RKO (cell line): ENCODE measurements around the gene ARG2.
A peak's percentile ranks its signal among the peaks of the same experiment; 100 is the strongest.
"Not testable (repeated sequence)": the region's sequence is repeated elsewhere in the genome, so short reads cannot be mapped to it uniquely, and the experiment has no call there.

Experiments
- DNase-seq: peaks from one replicate; pipeline ENCODE4 v3.0.0-alpha.2; 2016; ENCODE audit warnings: low spot score

Gene ARG2

DNA sequence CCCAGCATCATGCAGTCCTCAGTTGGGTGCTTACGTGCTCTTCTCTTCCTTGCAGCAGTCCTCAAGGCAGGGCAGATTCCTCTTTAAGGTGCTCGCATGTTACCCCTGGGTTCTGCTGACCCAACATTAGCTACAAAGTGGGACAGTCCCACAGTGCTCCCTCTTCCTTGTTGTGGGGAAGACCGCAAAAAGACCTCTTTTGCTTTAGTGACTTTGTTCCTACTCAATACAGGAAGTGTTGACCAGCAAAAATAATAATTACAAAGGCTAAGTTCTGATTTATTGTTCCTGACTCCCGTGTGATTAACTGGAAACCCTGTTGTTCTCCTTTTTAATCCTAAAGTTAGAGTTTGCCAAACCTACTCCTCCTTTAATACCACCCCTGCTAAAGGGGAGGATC is 33.4 kb upstream of the ARG2 start:
- DNase-seq = no peak

DNA sequence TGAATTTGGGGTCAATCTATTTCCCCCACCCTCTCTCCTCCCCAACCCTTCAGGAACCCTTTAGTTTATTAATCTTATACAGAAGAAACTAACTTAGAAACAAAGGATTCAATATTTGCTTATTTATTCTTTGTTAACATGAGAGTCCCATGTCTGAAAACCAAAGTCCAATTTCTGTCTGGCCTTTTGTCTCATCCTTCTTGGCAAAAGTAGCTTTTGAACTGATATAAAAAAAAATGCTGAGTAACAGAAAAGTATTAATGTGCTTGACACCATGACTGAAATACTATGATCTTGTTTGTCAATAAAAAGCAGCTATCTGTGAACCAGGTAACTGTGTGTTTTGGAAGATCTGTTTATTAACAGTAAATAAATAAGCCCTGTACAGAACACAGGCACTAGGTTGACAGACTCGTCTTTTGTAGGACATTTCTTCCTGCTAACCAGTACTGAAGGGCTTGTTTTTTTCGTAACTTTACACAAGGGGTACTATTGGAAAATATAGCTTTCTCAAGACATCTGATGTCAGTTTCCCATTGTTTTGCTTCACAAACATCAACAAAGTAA is 30.4 kb upstream of the ARG2 start:
- DNase-seq = no peak

DNA sequence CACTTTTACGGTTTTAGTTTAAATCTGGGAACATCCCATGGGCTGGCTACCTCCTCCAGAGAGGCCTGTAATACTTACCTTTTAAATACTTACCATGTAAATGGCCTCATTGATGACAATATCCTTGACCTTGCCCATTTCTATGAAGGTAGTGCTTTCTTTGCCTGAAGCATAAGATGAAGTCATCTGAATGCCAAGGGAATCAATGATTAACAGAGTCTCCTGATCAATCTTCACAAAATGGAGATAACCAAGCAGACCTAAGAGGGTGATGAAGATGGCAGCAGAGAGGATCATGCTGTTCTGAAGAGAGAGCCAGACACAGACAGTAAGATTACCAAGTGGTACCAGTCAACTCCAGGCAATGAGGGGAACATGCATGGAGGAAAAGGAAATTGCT is 26.1 kb upstream of the ARG2 start:
- DNase-seq = not testable (repeated sequence)

DNA sequence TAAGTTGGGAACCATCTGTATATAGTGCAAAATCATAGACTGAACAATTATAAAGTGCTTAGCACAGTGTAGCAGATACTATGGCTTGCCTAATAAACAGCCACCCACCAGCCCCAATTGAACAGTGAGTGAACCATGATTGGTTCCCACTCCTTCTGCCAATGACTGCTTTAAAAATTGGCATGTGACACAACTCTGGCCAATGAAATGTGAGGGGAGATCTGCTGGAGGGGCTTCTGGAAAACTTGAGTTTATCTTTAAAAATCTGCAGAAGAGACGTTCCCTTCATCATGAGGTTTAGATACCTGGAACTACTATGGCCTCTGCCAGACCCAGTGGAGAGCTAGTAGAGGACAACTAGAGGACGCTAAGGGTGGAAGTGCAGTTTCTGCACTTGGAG is 24.3 kb upstream of the ARG2 start:
- no peak for DNase-seq

DNA sequence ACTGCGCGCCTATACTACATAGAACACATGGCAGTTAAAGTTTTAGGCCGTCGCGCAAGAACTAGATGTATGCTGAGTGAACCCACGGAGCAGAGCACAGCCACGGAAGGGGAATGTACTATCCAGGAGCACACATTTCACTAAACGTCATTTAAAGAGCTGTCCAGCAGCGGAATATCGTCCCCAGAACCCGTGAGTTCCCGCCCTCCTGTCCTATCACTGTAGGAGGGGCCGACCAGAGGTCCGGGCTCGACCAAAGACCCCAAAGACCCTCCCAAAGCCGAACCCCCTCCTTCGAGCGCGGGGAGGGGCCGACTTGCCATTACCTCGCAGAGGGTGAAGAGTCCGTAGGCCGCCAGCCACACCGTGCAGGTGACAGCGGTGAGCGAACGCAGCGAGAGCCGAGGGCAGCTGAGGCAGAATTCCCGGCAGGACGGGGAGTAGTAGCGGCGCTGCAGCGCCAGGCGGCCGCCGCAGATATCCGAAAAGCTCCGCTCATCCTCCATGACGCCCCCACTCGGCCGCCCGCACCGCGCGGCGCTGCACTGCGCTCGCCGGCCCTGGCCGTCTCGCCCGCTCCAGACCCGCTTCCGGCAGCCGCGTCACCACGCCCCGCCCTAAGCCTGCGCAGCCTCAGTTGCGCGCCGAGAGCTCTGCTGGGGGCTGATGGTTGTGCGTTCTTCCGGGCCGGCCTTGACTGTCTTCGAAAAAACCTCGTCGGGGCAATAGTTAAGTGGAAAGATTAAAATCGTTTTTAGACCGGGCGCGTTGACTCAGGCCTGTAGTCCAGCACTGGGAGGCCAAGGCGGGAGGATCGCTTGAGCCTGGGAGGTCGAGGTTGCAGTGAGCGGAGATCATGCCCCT is 19.8 kb upstream of the ARG2 start, which contains the start of gene PIGH:
Gene PIGH, minus strand, starts transcription at position 571 of the 864 bp plus-strand sequence. Its CDS starts 65 bp downstream, at position 506.
- DNase-seq = peak; percentile 89

DNA sequence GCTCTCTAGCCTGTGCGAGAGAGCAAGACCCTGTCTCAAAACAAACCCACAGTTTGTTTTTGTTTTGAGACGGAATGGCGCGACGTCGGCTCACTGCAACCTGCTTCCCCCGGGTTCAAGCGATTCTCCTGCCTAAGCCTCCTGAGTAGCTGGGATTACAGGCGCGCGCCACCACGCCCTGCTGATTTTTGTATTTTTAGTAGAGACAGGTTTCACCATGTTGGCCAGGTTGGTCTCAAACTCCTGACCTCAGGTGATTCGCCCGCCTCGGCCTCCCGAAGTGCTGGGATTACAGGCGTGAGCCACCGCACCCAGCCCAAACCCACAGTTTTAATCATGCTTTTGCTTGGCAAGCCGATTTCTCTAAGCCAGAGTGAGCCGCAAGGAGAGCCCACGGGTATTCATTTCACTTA is 19.2 kb upstream of the ARG2 start:
- not testable (repeated sequence) for DNase-seq

DNA sequence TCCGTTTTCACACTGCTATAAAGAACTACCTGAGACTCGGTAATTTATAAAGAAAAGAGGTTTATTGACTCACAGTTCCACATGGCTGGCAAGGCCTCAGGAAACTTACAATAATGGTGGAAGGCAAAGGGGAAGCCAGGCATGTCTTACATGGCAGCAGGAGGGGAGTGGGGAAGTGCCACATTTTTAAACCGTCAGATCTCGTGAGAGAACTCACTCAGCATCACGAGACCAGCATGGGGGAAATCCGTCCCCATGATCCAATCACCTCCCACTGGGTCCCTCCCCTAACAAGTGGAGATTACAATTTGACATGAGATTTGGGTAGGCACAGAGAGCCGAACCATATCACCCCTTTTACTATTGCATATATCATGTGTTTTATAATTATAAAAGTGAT is 17.6 kb upstream of the ARG2 start:
- DNase-seq = no peak

DNA sequence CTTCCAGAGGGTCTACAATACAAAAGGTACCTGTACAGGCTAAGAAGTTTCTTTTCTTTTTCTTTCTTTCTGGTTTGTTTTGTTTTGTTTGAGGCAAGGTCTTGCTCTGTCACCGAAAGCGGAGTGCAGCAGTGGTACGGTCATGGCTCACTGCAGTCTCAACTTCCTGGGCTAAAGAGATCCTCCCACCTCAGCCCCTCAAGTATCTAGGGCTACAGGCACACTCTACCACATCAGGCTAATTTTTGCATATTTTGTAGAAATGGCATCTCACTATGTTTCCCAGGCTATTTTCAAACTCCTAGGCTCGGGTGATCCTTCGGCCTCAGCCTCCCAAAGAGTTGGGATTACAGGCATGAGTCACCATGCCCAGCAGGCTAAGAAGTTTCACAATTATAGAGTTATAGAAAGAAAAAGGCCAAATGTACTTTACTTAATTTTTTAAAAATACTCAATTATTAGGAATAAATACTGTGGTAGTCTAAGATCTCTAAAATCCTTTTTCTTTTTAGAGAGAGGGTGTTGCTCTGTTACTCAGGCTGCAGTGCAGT is 16.6 kb upstream of the ARG2 start:
- no peak for DNase-seq

DNA sequence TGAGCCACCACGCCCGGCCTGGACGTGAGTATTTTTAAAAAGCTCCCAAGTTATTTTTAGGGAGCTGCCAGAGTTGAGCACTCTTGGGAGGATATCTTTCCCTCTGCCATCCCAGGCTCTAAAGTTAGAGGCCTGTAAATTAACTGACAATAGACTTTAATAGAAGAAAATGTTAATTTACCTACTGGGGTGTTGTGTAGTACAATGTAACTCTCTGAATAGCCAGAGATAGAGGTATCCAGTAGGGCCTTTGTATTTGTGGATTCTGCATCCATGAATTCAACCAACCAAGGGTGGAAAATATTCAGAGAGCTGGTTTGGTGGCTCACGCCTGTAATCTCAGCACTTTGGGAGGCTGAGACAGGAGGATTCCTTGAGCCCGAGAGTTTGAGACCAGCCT is 12.1 kb upstream of the ARG2 start:
- DNase-seq = no peak

DNA sequence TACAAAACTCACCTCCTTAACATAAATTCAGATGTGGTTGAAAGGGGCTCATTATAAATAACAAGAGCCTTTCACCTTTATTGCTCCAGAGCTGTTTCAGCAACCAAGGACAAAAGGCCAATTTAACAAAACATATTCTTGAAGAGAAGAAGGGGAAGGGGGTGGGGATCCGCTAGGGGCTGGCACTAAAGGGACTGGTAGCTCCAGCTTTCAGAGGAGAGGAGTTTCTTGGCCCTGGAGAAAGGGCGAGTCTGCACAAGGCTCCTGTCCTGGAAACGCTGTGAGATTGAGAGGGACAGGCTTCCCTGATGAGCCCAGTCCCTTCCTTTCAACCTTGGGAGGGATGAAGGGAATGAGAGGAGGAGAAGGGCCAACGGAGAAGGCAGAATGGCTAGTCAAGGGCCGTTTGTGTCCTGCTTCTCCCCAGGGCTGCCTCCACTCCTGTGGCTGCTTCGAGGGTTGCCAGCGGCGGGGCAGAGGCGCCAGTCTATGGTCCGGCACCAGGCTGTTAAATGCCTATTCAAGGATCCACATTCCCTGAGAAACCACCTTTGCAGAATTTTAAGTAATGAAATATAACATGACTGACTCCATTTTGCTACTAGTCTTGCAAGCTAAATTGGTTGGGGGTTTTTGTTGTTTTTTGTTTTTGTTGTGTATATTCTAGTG is 9.9 kb upstream of the ARG2 start:
- DNase-seq = no peak

DNA sequence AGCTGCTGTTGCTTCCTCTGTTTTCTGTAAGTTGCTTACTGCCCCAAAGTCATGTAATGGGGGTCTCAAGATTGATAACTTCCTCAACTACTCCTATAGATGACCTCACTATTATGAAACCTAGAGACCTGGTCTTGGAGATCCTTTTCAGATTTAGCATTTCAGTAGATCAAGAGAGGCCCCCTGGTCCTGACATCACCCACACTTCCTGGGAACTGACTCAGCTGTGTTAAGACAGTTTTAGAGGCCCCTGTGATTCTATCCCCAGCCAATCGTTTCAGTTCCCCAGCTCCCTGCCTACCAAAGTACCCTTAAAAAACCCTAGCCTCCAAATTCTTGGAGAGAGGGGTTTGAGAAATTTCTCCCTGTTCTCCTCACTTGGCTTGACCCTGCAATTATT is 9.2 kb upstream of the ARG2 start:
- DNase-seq = no peak

DNA sequence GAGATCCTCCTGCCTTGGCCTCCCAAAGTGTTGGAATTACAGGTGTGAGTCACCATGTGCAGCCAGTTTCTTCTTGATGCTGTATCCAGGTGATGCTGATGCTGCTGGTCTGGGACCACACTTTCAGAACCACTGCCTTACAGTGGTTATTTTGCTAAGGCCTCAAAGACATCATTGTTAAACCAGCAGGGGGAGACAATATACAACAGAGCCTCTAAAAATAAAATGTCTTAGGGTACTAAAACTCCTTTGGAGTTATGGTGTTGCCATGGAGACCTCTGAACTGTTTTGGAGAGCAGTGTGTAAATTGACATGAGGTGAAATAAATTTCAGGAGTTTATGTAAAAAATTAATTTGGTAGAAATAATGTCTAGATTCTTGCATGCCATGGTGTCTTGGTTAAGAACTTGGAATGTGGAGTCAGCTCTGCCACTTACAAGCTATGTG is 1.1 kb upstream of the ARG2 start:
- DNase-seq = peak; percentile 91

DNA sequence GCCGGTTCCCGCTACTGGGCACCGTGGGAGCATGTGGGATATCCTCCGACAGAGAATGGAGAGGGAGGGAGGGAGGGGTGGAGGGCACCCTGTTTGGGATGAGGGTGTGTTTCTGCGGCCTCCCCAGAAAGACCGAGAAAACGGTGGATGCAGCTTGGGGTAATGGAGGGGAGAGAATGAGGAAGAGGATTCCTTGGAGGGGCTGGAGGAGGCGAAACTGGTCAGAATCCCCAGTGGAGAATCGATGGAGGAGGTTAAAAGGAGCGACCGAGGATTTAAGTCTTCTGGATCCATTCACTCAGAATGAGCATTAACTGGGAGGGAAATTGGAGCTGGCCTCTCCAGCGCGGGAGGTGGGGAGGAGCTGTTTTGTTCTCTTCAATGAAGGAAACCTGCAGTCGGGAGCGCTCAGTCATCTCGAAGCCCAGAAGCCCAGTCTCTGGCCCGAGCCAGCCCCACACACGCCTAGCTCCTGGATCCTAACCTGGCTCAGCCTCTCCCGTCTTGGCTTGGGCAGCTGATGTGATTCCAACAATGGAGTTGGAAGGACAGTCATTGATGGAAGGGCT is 581 bp downstream of the ARG2 start:
- DNase-seq = no peak

DNA sequence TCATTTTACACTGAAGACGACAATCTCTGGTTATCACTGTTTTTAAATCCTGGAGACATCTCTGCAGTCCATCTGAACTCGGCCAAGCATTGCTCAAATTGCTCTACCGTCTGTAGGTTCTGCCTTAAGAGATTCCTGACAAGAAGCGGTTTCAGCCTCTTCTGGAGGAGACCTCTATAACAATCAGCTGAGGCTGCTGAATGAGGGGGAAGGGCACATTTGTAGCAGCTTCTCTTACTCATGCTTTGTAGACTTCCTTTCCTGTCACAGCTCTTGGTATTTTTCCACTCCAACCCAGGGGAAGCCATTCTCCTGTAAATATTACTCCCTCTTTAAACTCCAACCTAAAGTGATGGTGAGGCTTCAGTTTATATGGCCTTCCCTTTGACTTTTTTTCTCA is 3.0 kb downstream of the ARG2 start:
- peak; percentile 91 for DNase-seq

DNA sequence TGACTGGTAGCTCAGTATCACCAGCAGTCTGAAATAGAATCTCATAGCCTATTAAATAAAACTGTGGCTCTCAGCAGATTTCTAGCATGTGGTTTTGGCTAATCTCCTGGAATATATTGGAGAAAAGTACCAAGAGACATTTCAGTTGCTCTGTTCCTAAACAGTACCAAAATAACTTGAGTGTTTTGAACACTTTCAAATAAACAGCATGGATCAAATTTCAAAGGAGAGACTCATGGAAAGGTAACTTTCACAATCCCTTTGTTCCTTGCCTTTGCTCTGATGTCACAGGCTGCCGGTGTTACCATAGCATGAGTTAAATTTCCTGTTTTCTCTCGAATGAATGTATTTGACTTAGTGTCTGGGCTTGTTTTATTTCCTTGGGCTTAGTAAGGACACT is 3.4 kb downstream of the ARG2 start:
- peak; percentile 43 for DNase-seq

DNA sequence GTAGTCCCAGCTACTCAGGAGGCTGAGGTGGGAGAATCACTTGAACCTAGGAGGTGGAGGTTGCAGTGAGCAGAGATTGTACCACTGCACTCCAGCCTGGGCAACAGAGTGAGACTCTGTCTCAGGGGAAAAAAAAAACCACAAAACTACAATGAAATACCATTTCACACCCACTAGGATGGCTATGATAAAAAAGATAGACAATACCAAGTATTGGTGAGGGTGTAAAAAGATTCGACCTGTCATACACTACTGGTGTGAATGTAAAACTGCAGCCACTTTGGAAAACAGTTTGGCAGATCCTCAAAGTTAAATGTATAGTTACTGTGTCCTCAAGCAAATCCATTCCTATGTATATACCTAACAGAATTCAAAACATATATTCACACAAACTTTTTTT is 6.4 kb downstream of the ARG2 start:
- not testable (repeated sequence) for DNase-seq

DNA sequence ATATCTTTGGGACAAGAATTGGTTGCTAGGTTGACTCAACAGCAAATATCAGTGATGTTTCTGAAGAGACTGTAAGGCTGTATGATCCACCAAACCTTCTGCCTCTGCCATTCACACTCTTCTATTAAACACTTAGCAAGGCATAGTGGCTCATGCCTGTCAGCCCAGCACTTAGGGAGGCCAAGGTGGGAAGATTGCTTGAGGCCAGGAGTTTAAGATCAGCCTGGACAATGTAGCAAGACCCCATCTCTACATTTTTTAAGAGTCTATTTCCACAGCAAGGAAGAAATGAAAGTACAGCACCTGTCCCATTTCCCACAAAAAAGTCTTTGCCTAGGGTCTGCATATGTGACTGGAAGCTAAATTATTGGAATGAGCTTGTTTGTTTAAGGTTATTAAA is 7.8 kb downstream of the ARG2 start:
- DNase-seq = no peak

DNA sequence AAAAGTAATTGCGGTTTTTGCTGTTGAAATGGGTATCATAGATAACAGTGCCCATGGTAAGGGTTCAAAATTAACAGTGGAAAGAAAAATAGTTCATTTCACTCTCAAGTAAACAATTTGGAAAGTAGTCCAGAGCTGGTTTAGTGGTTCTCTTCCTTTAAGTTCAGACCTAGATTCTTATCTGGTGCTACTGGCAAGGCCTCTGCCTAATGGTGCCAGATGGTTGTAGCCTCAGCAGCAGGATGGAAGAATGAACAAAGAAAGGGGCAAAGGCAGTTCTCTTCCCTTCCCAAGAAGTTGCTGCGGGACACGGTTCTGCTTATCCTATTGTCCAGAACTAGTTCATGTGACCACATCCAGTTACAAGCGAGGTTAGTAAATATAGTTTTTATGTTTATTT is 10.5 kb downstream of the ARG2 start:
- DNase-seq = no peak

DNA sequence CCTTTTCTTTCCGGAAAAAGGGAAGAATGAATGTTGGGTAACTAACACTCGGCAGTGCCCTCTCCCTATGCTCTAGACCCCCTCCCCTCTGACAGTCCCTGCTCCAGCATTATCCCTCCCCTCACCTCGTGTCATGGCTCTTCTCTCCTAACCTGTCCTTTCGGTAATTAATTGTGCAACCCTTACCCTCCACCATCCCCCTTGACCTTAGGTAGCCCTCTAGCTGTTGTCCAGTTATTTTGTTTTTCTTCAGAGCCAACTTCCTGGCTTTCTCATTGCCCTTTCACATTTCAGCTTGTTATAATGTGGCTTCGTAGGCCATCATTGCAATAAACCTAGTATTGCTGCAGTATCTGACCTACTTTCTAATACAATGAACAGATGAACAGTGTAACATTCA is 11.2 kb downstream of the ARG2 start:
- DNase-seq = no peak

DNA sequence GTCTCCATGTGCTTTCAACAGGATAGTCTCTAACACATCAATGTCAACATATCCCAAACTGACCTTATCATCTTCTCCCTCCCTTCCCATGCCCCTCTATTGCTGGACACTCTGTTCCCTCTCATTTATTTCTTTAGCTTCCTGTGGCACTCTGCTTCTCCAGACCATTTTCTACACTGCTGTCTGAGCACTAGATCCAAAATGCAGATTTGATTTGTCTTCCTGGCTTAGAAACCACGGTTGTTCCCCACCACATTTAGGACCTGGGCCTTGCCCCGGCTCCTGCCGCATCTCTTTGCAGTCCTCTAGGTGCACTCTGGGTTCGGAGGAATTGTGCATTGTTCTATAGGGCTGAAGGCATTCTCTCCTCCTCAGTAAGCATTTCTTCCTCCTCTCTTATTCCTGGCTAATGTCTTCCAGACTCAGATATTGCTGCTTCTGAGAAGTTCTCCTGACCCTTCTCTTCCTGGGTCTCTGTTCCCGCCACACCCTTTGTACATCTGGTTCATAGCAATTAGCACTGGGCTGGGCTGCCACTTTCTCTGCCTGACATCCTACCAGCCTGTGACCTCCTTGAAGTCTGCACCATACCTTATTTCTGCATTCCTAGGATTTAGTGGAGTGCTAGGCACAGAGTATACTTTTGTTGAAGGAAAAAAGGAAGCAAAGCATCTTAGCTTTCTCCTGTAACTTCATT is 13.9 kb downstream of the ARG2 start:
- no peak for DNase-seq

DNA sequence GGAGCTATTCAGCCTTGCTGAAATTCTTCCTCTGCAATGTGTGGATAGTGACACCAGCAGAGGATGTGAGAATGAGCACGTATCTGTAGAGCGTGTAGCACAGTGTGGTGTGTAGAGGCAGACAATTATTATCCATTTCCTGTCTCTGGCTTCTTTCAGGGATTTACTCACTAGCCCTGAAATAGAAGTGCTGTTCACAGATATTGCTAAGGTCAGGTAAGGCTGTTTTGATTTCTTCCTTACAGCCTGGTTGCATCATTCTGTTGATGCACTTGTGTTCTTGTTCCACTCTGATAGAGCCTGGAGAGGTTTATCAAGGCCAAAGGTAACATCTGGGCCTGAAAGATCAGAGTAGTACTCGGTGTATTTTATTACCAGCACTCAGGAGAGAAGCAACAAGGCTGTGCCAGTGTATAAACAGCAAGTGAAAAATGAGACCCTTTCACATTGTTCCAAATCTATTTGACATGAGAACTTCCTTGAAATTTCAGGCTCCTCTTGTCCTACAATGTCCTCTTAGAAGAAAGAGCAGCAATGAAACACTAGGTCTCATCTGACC is 16.7 kb downstream of the ARG2 start:
- peak; percentile 27 for DNase-seq

DNA sequence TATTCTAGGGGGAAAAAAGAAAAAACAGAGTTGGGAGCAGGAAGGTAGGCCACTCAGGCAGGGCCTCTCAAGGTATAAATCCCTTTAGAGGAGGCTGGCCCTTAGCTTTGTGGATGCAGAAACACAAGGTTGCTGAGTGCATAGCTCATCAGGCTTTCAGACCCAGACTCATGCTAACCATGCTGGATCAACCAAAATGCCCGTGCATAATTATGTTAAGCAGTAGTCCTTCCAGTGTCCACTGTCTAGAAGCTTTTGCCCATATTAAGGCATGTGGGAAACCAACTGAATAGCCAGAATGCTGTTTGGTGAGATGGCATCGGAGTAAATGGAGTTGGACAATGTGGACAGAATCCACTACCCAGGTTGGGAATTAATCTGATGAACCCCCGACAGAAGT is 18.9 kb downstream of the ARG2 start:
- no peak for DNase-seq
